K562 (cell line): Measurements from ENCODE around the gene CPSF4. TPM values are rescaled to one million over a fixed set of nuclear protein-coding genes. Genes with fewer than 3 reads are reported as not detected.

ENCODE experiments used
- ADNP ChIP-seq: fragments of 200-800 bp; sonication (Bioruptor generic); IDR thresholded peaks from 2 replicates; pipeline ENCODE4 v1.6.1; 2016; ENCODE audit warnings: missing genetic modification characterization, missing compliant biosample characterization
- ARID2 ChIP-seq: fragments of 450-650 bp; IDR thresholded peaks from 2 replicates; pipeline ENCODE4 v1.6.1; 2017; ENCODE audit warnings: antibody characterized with exemption, mild to moderate bottlenecking
- ATF1 ChIP-seq, 2 experiments: fragments of 450-650 bp in 1 of 2; IDR thresholded peaks; 2 replicates each; pipeline ENCODE4 v1.6.1; 2016; ENCODE audit warnings: missing compliant biosample characterization in 1 of 2, missing genetic modification characterization in 1 of 2
- CGGBP1 ChIP-seq: fragments of 250-450 bp; sonication (Bioruptor Pico); IDR thresholded peaks from 2 replicates; pipeline ENCODE4 v1.9.0; 2021; ENCODE audit warnings: mild to moderate bottlenecking
- MITF ChIP-seq: IDR thresholded peaks from 2 replicates; pipeline ENCODE4 v1.6.1; 2014; ENCODE audit warnings: antibody characterized with exemption
- PML ChIP-seq: IDR thresholded peaks from 2 replicates; pipeline ENCODE4 v1.6.1; 2012; ENCODE audit warnings: low read length, inconsistent platforms
- SRF ChIP-seq, 2 experiments: fragments of 250-450, 450-650 bp in 1 of 2; sonication (Bioruptor Pico) in 1 of 2; sonication (generic) in 1 of 2; formaldehyde crosslinking; IDR thresholded peaks; 2 replicates each; pipeline versions ENCODE4 v1.5.0 to v1.5.1; 2020 to 2022; ENCODE audit warnings: mild to moderate bottlenecking in 1 of 2, missing genetic modification reagents in 1 of 2
- STAT6 ChIP-seq: sonication (generic); formaldehyde crosslinking; IDR thresholded peaks from 2 replicates; pipeline ENCODE4 v1.8.1; 2023; ENCODE audit warnings: mild to moderate bottlenecking, missing genetic modification reagents
- TCF3 ChIP-seq: sonication (generic); formaldehyde crosslinking; IDR thresholded peaks from 2 replicates; pipeline ENCODE4 v1.4.0; 2020; ENCODE audit warnings: mild to moderate bottlenecking, missing genetic modification reagents
- TOE1 ChIP-seq, 2 experiments: fragments of 450-650 bp in 1 of 2; sonication (generic) in 1 of 2; formaldehyde crosslinking in 1 of 2; IDR thresholded peaks; 2 replicates each; pipeline versions ENCODE4 v1.7.1 to v1.8.0; 2016 to 2022; ENCODE audit warnings: borderline replicate concordance in 2 of 2, mild to moderate bottlenecking in 2 of 2, antibody characterized with exemption in 1 of 2, inconsistent platforms in 1 of 2, low read depth in 1 of 2, missing genetic modification reagents in 1 of 2, moderate library complexity in 1 of 2
- ZBTB9 ChIP-seq: fragments of 450-650 bp; formaldehyde crosslinking; IDR thresholded peaks from 2 replicates; pipeline ENCODE4 v1.4.0; 2020; ENCODE audit warnings: mild to moderate bottlenecking, moderate library complexity
- ZFX ChIP-seq: sonication (generic); formaldehyde crosslinking; IDR thresholded peaks from 2 replicates; pipeline ENCODE4 v1.8.0; 2022; ENCODE audit warnings: mild to moderate bottlenecking, missing genetic modification reagents, moderate library complexity
- ZNF146 ChIP-seq: IDR thresholded peaks from one replicate; pipeline ENCODE4 v1.6.1; 2018; ENCODE audit warnings: missing compliant biosample characterization; ENCODE audit not compliant: unreplicated experiment
- ZNF76 ChIP-seq: fragments of 250-450 bp; sonication (Bioruptor Pico); IDR thresholded peaks from 2 replicates; pipeline ENCODE4 v1.4.0; 2020; ENCODE audit warnings: mild to moderate bottlenecking, moderate library complexity, borderline replicate concordance
- polyA plus RNA-seq, 8 experiments: library from polyadenylated mRNA; depleted of rRNA in 4 of 8; stranded (reverse) in 5 of 8; unstranded in 3 of 8; fragments of >200 nt; fragmentation: Nextera tagmentation in 2 of 8; fragmentation: Illumina TruSeq in 1 of 8; extraction: Ambion mirVana in 2 of 8; extraction: Trizol in 1 of 8; gene quantifications; 2 replicates each; pipeline versions ENCODE4 v1.2.1 to v1.2.3, GENCODE V29; 2011 to 2014; ENCODE audit warnings: inconsistent platforms in 1 of 8, missing spikeins in 1 of 8
- total RNA-seq, 7 experiments: library from RNA; depleted of rRNA in 6 of 7; stranded (reverse); fragments of >200 nt in 6 of 7; fragmentation: Illumina TruSeq in 2 of 7; extraction: Trizol in 2 of 7; gene quantifications; 2 replicates each; pipeline versions ENCODE4 v1.2.1 to v1.2.3, GENCODE V29; 2011 to 2021; ENCODE audit warnings: low replicate concordance in 1 of 7
- TF ChIP-seq, protein P1 (sequence below): fragments of 450-650 bp; formaldehyde crosslinking; IDR thresholded peaks from 2 replicates; pipeline ENCODE4 v1.4.0; 2022; ENCODE audit warnings: mild to moderate bottlenecking, moderate library complexity

Gene CPSF4
- total and polyA plus RNA-seq, 9 of the 15 experiments (the other 6 are each of a cell fraction or from before 2014, with no cell fraction given) = 16.9 to 118 (median 71.7) TPM

DNA sequence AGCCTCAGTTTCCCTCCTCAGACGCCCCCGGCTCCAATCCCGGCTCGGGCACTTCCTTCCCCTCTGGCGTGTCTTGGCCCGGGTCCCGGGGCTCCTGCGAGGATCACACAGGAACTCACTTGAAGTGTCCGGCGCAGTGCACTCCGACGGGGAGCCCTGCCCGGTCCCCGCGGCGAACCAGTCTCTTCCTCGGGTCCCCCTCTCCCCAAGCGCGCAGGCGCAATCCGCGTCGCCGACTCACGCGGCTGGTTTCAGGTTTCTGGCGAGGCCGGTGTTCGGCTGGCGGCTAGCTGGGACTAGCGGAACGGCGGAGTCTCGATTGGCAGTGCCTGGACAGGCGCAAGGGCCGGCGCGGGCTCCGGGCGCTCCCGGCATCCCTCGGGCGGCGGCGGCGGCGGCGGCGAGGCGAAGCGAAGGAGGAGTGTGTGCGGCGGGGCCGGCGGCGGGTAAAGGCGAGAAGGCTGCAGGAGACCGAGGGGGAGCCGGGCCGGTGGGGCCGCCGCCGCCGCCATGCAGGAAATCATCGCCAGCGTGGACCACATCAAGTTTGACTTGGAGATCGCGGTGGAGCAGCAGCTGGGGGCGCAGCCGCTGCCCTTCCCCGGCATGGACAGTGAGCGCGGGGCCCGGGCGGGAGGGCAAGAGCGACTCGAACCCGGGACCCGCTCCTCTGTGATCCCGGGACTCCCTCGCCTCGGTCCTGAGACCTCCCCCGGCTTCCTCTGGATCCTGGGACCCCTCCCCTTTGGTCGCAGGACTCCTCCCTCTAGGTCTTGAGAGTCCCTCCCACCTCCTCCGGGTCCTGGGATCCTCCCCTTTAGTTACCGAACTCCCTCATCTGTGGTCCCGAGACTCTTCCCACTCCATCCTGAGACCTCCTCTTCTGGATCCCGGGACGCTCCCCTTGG lies at the start of gene CPSF4, which contains the start of gene PTCD1 (continued):
- TF ChIP-seq MITF (peak; percentile 71), TOE1 (IDR thresholded peaks at IDR 0.05; ENCODE audit: borderline replicate concordance) (peak; percentile 95), TOE1 (CRISPR knock-in tag; IDR thresholded peaks at IDR 0.05; ENCODE audit: borderline replicate concordance, low read depth) (no peak), ZNF146 (CRISPR knock-in tag) (no peak), ATF1 (CRISPR knock-in tag; IDR thresholded peaks at IDR 0.05) (peak; percentile 23; the same call in 1 of the 2 replicates), ATF1 (tag; IDR thresholded peaks at IDR 0.05) (peak; percentile 83), ZNF76 (CRISPR knock-in tag) (peak; percentile 69; the same call in 1 of the 2 replicates), CGGBP1 (peak; percentile 55; the same call in 1 of the 2 replicates), PML (peak; percentile 57; the same call in 1 of the 2 replicates), ZBTB9 (CRISPR knock-in tag) (peak; percentile 93), ZFX (CRISPR knock-in tag) (peak; percentile 78), TCF3 (CRISPR knock-in tag) (peak; percentile 34; the same call in 1 of the 2 replicates), ARID2 (no peak), ADNP (no peak), SRF (CRISPR knock-in tag; IDR thresholded peaks at IDR 0.05) (peak in 1 of 2 experiments; percentile 36; a peak in 1 of 4 replicates), STAT6 (peak; percentile 93)
- TF ChIP-seq, protein P1, sequence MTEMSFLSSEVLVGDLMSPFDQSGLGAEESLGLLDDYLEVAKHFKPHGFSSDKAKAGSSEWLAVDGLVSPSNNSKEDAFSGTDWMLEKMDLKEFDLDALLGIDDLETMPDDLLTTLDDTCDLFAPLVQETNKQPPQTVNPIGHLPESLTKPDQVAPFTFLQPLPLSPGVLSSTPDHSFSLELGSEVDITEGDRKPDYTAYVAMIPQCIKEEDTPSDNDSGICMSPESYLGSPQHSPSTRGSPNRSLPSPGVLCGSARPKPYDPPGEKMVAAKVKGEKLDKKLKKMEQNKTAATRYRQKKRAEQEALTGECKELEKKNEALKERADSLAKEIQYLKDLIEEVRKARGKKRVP = peak; percentile 62; the same call in 1 of the 2 replicates
